Umbilical cord (tissue), 2 donors: ENCODE data around the gene YKT6. TPM values are rescaled to one million over a fixed set of nuclear protein-coding genes. Genes with fewer than 3 reads are reported as not detected.

Experiments
- DNase-seq: peaks from one replicate; pipeline ENCODE4 v3.0.0-alpha.2; 2015; ENCODE audit warnings: low spot score
- total RNA-seq: library from RNA; depleted of rRNA; stranded (reverse); fragments of >200 nt; gene quantifications from one replicate; pipeline ENCODE4 v1.2.3, GENCODE V29; 2014; ENCODE audit warnings: low replicate concordance; ENCODE audit not compliant: insufficient read depth

Gene YKT6
- total RNA-seq, 1 donor from 2014 or later: 21.2 TPM

GRCh38 chr7:44218418-44219201 lies 17.8 kb downstream of the YKT6 start:
- no peak for DNase-seq

- no peak for DNase-seq
Measured at GRCh38 chr7:44219371-44220045, 18.7 kb downstream of the YKT6 start.

- DNase-seq: no peak
Measured at GRCh38 chr7:44220046-44220357, 19.2 kb downstream of the YKT6 start.

- DNase-seq: no peak
Measured at GRCh38 chr7:44220358-44221112, 19.8 kb downstream of the YKT6 start.

- no peak for DNase-seq
Measured at GRCh38 chr7:44221231-44221791, 20.5 kb downstream of the YKT6 start.

GRCh38 chr7:44222074-44222473 lies 21.3 kb downstream of the YKT6 start:
- DNase-seq: no peak

GRCh38 chr7:44222776-44223261 lies 22.0 kb downstream of the YKT6 start:
- DNase-seq: no peak

GRCh38 chr7:44223362-44224079 lies 22.7 kb downstream of the YKT6 start:
- DNase-seq: no peak

GRCh38 chr7:44224080-44224973 lies 23.5 kb downstream of the YKT6 start:
- DNase-seq: no peak

GRCh38 chr7:44224974-44225565 lies 24.3 kb downstream of the YKT6 start:
- no peak for DNase-seq

GRCh38 chr7:44225566-44226395 lies 25.0 kb downstream of the YKT6 start:
- DNase-seq: no peak

- no peak for DNase-seq
Measured at GRCh38 chr7:44226396-44226753, 25.6 kb downstream of the YKT6 start.

GRCh38 chr7:44227911-44228310 lies 27.1 kb downstream of the YKT6 start:
- no peak for DNase-seq

GRCh38 chr7:44228571-44229350 lies 28.0 kb downstream of the YKT6 start:
- no peak for DNase-seq

GRCh38 chr7:44229546-44230105 lies 28.8 kb downstream of the YKT6 start:
- no peak for DNase-seq

- no peak for DNase-seq
Measured at GRCh38 chr7:44230286-44230685, 29.5 kb downstream of the YKT6 start.

- DNase-seq: no peak
Measured at GRCh38 chr7:44231088-44231487, 30.3 kb downstream of the YKT6 start.

GRCh38 chr7:44232396-44232795 lies 31.6 kb downstream of the YKT6 start:
- DNase-seq: no peak
